Activated CD4-positive, alpha-beta T cell treated with anti-CD3 and anti-CD28 coated beads, Interleukin-2, Interleukin-4, amounts not matched to agents 100 ng/mL and 50 ng/mL, durations not matched to agents 16 hours and 8 hours (primary cell): ENCODE results near the gene LRSAM1.

ENCODE experiments used
- DNase-seq: peaks from one replicate; pipeline ENCODE4 v3.0.0-alpha.2; 2020; ENCODE audit warnings: low spot score

Gene LRSAM1

DNA sequence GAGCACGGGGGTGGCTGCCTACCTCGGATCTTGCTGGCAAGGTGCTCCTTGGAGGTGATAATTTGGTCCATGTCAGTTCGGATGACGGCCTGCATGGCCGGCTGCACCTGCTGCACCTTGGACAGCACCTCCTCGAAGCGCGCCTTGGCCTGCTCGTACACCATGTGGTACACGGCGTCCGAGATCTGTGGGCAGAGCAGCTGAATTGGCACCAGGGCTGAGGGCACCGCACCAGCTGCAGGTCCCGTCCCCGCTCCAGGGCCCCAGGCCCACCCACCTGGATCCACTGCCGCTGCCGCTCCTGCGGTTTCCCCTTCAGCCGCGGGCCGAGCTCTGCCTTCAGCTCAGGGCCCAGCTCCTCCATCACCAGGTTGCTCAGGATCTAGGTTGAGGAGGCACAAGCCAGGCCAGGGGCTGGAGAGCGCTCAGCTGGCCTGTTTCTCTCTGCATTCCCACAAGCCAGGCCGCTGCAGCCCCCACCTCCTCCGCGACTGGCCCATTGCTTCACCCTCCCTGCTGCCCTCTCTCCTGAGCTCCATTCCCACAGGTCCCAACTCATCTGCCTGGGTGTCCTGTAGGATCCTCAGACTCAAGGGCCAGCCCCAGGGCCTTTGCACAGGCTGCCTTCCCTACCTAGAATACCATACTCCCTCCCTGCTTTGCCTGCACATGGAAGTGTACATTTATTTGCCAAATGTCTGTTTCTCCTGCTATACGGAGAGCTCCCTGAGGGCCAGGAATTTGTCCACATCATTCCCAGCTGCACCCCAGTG is 65.7 kb downstream of the LRSAM1 start:
- DNase-seq, result no peak

DNA sequence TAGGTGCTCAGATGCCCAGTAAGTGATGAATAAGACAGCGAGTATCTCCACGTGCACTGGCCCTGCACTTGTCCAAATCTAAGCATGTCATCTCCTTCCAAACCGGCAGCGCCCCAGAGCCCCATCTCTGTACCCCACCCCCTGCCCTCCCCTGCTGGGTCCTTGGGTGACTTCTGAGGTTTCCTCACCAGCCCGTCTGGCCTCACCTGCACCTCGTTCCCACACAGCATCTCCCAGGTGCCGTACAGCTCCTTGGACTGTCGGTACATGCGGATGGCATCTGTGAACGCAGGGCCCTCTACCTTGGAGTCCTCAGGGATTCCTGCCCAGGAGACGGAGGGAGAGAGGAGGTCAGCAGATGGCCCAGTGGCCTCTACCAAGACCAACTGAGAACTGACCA is 66.3 kb downstream of the LRSAM1 start:
- no peak for DNase-seq

DNA sequence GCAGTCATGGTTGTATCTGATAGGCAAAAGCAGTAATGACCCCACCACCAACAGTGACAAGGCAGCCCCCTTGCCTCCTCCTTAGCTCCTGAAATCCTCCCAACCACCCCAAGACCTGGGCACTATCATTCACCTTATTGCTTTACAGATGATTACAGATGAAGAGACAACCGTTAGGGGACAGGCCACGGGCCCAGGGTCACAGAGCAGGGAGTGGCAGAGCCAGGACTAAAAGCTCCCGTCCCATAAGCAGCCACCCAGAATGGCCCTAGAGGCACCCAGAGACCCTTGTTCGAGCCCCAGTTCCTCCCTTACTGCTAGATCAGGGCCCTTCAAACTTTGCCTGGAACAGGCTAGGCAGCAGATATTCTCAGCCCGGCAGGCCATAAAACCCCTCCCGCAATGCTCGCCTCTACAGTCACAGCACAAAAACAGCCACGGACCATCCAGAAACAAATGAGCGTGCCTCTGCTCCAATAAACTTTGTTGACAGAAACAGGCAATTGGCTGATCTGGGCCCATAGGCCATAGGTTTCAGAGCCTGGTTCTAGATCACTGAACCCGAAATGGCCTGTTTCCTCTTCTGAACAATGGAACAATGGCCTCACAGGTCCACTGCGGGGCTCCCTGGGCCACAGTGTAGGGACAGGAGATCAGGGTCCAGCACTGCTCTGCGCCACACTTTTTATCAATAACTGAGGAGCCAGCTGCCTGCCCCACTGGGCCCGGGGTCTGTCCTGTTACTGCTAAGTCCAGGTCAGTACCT is 67.0 kb downstream of the LRSAM1 start:
- no peak for DNase-seq

DNA sequence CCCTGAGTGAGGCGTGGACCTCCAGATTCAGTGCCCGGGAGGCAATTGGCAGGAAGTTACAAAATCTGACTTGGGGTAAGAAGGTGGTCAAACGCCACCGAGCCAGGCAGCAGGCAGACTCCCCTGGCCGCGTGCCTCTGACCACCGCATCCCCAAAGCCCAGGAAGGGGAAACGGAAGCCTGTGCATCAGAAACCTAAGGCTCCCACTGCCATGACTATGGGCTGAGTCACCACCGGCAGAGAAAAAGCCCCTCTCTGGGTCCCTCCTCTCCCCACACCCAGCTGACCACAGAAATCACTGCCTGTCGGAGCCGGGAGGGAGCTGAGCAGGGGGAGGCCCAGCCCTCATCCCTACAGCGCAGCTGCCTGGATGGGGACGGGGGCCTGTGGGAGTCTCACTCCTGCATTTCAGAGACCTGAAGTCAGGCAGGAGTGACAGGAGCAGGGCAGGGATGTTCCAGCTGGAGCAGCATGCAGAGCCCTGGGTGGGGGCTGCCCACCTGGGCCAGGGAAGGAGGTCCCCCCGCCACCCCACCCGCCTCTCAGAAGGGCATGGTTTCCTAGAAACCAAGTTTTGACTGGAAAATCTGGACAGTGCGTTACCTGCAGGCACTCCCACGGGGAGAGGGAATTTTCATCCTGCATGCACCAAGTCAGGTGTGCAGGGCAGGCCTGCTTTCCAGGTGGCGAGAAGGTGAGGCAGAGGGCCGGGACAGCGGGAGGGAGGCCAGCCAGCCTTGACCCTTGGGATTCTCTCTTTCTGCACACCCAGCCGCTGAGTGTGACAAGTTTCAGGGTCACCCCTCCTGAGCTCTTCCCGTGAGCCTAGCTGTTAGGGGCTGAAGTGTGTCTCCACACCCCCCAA is 68.2 kb downstream of the LRSAM1 start:
- peak; percentile 38 for DNase-seq

- no peak for DNase-seq
These were observed 69.9 kb downstream of the LRSAM1 start for GRCh38 chr9:127520941-127521918.

GRCh38 chr9:127521919-127522304 is 70.6 kb downstream of the LRSAM1 start:
- no peak for DNase-seq

DNA sequence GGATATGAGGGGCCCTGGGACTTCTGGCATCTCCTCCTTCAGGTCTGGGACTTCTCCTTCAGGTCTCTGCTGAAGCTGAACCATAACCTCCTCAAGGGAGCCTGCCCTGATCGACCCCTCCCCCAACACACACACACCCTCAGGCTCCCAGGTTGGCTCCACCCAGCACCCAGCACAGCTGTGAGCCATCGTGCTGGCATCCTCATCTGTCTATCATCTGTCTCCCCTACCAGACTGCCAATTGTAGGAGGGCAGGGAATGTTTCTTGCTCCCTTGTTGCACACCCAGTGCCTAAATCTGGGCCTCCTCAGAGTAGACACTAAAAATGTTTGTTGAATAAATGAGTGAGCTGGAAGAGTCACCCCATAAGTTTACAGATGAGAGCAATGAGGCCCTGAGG is 71.4 kb downstream of the LRSAM1 start:
- no peak for DNase-seq

DNA sequence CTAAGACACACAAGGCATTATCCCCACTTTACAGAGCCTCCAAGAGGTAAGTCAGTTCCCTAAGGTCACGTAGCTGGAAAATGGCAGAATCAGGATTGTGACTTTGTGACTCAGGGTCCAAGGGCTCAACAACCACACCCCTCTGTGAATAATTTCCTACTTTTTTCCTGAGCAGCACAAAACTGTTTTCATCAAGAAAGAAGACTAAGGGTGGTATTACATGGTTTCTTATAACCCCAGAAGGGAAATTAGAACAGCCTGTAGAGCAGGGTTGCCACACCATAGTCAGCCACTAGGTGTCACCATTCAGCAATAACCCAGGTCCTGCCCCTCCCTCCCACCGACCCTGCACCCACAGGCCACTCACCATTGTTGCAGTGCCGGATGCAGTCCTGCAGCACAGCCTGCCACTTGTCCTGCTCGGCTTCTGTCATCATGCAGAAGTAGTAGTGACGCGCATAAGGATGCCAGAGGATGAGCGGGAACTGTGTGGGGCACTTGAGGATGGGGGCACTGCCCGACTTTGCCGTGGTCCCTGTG is 72.1 kb downstream of the LRSAM1 start:
- DNase-seq, result peak; percentile 16

DNA sequence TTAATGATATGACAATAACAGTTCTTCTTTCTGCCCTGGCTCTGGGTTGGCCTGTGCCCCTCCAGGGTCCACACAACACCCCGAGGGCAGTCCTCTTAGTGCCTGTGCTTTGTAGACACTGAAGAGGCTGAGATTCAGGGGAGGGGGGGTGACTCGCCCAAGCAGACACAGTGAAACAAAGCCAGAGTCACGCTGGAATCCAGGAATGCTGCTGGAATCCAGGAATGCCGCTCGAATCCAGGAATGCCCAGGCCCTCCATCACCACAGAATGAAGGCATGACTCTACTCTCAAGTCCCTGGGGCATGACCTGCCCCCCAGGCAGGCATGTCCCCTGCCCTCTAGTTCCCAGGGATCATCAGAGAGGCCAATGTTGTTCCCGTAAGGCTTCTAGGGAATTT is 73.1 kb downstream of the LRSAM1 start:
- DNase-seq, result no peak

- DNase-seq, result peak; percentile 44
These were observed 74.3 kb downstream of the LRSAM1 start for GRCh38 chr9:127525401-127526188.

DNA sequence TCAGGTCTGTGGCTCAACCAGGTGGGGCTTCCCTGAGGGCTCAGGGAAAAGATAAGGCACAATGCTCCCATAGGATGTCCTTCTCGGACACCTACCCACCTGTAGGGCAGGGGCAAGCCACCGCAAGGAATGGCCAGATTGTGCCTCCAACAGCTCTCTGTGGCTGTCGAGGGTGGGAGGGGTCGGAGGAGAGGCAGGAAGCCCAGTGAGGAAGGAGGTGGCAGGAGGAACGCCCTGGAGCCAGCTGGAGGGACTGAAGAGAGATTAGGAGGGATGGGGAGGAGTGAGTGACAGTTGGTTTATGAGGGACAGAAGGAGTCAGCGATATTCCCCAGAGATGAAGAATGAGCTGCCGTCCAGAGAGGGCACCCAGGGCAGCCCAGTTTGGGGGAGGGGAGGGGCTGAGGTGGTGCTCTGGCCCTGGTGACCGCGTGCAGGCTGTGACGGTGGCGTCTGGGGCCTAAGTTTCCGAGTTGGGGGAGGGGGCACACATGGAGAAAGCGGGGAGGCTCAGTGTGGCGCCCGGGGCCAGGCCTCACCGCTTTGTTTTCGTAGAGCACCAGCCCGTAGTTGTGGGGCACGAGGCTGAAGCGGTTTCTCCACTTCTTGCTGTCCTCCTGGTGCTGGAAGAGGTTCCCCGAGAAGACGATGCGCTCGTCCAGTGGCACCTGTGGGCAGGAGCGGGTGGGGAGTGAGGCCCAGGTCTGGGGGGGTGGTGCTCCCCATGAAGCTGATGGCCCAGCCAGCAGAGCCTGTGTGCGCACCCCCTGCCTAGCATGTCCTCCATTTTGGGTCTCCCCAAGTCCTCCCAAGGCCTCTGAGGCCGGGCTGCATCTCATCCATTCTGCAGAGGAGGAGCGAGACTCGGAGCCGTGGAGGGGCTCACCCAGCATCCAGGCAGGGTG is 75.6 kb downstream of the LRSAM1 start:
- no peak for DNase-seq

- DNase-seq, result no peak
These were observed 76.4 kb downstream of the LRSAM1 start for GRCh38 chr9:127527560-127528268.

DNA sequence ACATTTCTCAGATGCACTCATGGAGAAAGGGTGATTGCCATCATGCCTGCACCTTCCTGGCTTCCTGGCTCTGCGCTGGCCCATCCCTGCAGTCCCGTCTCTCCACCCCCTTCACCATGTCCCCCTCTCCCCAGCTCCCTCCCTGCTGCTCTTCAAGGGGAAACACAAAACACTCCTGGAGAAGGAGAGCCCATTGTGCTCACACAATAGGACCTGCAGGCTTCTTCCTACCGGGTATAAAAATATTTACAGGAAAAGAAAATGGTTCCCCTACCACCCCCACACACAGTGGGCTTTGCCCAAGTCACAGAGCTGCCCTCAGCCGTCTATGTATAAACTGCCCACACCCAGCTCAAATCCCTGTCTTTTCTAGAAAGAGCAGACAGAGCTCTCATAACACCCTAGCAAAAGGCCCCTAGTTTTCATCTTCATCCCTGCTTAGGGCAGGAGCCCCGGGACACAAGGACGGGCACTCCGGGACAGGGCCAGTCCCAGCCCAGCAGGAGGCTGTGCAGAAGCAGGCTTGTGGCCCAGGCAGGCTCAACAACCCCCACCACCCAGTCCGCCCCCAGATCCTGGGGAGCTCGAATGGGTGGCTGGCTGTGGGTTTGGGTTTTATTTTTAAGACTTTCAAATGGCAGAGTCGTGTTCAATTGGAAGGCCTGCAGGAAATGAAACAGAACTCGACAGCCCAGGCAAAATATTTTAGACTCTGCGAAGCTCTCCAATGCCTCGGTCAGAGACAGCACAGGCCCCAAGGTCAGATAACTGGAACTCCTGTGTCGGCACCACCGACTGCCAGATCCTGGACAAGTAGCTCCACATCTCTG is 77.3 kb downstream of the LRSAM1 start:
- DNase-seq, result no peak

GRCh38 chr9:127529671-127530070 is 78.4 kb downstream of the LRSAM1 start:
- no peak for DNase-seq

DNA sequence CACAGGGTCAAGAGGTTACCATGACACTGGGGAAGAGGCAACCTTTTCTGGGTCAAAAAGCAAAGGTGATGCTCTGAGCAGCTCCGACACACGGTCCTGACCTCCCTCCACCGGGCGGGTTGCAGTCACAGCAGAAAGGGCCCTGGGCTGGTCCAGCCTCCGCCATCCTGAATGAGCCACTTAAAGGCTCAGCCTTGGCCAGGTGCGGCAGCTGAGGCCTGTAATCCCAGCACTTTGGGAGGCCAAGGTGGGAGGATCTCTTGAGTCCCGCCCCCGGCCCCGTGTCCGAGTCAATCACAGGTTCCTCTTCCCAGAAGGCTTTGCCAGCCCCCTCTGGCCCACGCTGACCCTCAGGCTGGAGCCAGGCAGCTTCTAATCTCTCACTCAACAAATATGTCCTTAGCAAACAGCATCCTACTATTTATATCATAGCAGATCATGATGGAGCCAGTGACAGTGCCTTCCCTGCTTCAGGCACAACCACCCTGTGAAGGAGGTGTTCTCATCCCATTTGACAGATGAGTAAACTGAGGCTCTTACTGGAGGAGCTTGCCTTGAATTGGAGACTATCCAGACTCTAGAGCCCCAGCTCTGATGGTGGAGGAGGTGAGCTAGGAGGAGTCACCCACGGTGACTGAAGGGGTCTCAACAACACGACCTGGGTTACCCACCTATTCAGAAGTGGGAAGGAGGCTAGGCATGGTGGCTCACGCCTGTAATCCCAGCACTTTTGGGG is 79.1 kb downstream of the LRSAM1 start:
- DNase-seq, result no peak

GRCh38 chr9:127531676-127532075 is 80.4 kb downstream of the LRSAM1 start:
- no peak for DNase-seq
